GM23248 (cell line): ENCODE results near the gene TOP1. TPM values are rescaled to one million over a fixed set of nuclear protein-coding genes. Genes with fewer than 3 reads are reported as not detected.

Experiments used
- DNase-seq: peaks from one replicate; pipeline ENCODE4 v3.0.0-alpha.2; 2015
- H2AFZ ChIP-seq: fragments of 200-600 bp; sonication (generic); 2 replicates; pipeline ENCODE4 v1.6.1; 2016; ENCODE audit warnings: antibody characterized with exemption
- H3F3A ChIP-seq: fragments of 200-600 bp; sonication (generic); 2 replicates; pipeline ENCODE4 v1.6.1; 2016; ENCODE audit warnings: mild to moderate bottlenecking, antibody characterized with exemption, mixed run types; ENCODE audit not compliant: insufficient read depth
- H3K27ac ChIP-seq: fragments of 200-600 bp; sonication (generic); 2 replicates; pipeline ENCODE4 v1.5.1; 2016; ENCODE audit warnings: mild to moderate bottlenecking
- H3K27me3 ChIP-seq: fragments of 200-600 bp; sonication (generic); replicated peaks from 2 replicates; pipeline ENCODE4 v1.6.1; 2016; ENCODE audit warnings: mild to moderate bottlenecking; ENCODE audit not compliant: insufficient read depth
- H3K36me3 ChIP-seq: fragments of 200-600 bp; sonication (generic); 2 replicates; pipeline ENCODE4 v1.6.1; 2016; ENCODE audit warnings: low read depth, mild to moderate bottlenecking
- H3K4me1 ChIP-seq: fragments of 200-600 bp; sonication (generic); 2 replicates; pipeline ENCODE4 v1.6.1; 2016; ENCODE audit warnings: mild to moderate bottlenecking; ENCODE audit not compliant: insufficient read depth
- H3K4me2 ChIP-seq: fragments of 200-600 bp; sonication (generic); one replicate; pipeline ENCODE4 v1.6.1; 2016; ENCODE audit warnings: mild to moderate bottlenecking; ENCODE audit not compliant: unreplicated experiment
- H3K4me3 ChIP-seq: fragments of 200-600 bp; sonication (generic); 2 replicates; pipeline ENCODE4 v1.5.1; 2016; ENCODE audit warnings: mild to moderate bottlenecking
- H3K79me2 ChIP-seq: fragments of 200-600 bp; sonication (generic); 2 replicates; pipeline ENCODE4 v1.6.1; 2016; ENCODE audit warnings: mild to moderate bottlenecking; ENCODE audit not compliant: insufficient read depth
- H3K9ac ChIP-seq: fragments of 200-600 bp; sonication (generic); 2 replicates; pipeline ENCODE4 v1.6.1; 2016; ENCODE audit warnings: mild to moderate bottlenecking
- H3K9me2 ChIP-seq: fragments of 200-600 bp; sonication (generic); 2 replicates; pipeline ENCODE4 v1.6.1; 2016; ENCODE audit warnings: mixed run types, mild to moderate bottlenecking, moderate library complexity; ENCODE audit not compliant: insufficient read depth
- H3K9me3 ChIP-seq: fragments of 200-600 bp; sonication (generic); one replicate; pipeline ENCODE4 v1.6.1; 2017; ENCODE audit warnings: low read depth
- H4K20me1 ChIP-seq: fragments of 200-600 bp; sonication (generic); 2 replicates; pipeline ENCODE4 v1.6.0; 2016; ENCODE audit not compliant: insufficient read depth
- EZH2 ChIP-seq: fragments of 200-600 bp; sonication (generic); IDR thresholded peaks from 2 replicates; pipeline ENCODE4 v1.6.1; 2018; ENCODE audit warnings: antibody characterized with exemption, mild to moderate bottlenecking; ENCODE audit not compliant: insufficient read depth, poor library complexity, severe bottlenecking
- EZH2phosphoT487 ChIP-seq: fragments of 200-600 bp; sonication (generic); IDR thresholded peaks from 2 replicates; pipeline ENCODE4 v1.6.1; 2018; ENCODE audit warnings: antibody characterized with exemption, moderate library complexity, mild to moderate bottlenecking, low read depth; ENCODE audit not compliant: insufficient read depth
- WGBS, 2 experiments: methylation state at CpG; one replicate each; pipeline ENCODE4 v1.1.6; 2015 to 2017; ENCODE audit warnings: low lambda C conversion rate in 2 of 2, low coverage in 1 of 2; ENCODE audit errors: missing lambda C conversion rate in 2 of 2; 5-methylcytosine and 5-hydroxymethylcytosine counted together
- in situ Hi-C: fragments of 300-500 bp; cut with MboI; formaldehyde crosslinking; loops from 2 replicates; pipeline ENCODE4 v1.15.0; 2020
- polyA plus RNA-seq: library from polyadenylated mRNA; unstranded; fragments of >200 nt; fragmentation: Nextera tagmentation; extraction: Ambion mirVana; gene quantifications from 2 replicates; pipeline ENCODE4 v1.2.1, GENCODE V29; 2016
- total RNA-seq: library from RNA; depleted of rRNA; stranded (reverse); fragments of >200 nt; shearing (Covaris generic); gene quantifications from 2 replicates; pipeline ENCODE4 v1.2.3, GENCODE V29; 2014

Gene TOP1
- total and polyA plus RNA-seq, 2 experiments from 2014 or later = 9.0 to 17.9 TPM

- Histone ChIP-seq H3K9ac (no peak overlapping the region), H3K9me3 (no peaks in the 10 kb centered on the region), H2AFZ (no peak overlapping the region), H3K4me1 (peaks cover 31% of the 10 kb centered on the region), H3K9me2 (no peaks in the 10 kb centered on the region), H3K27ac (no peak overlapping the region), H3K4me2 (no peak overlapping the region), H3F3A (peaks cover 20% of the 10 kb centered on the region), H3K36me3 (no peaks in the 10 kb centered on the region), H3K27me3 (no peaks in the 10 kb centered on the region), H4K20me1 (peaks cover 28% of the 10 kb centered on the region; the same call in 1 of the 2 replicates), H3K79me2 (peaks cover 100% of the 10 kb centered on the region), H3K4me3 (no peak overlapping the region)
- no peak for DNase-seq
- WGBS, 2 experiments = 97 to 98% methylated on average over 9 of the region's 9 CpGs
- TF ChIP-seq EZH2phosphoT487 = no peak
- no peak for TF ChIP-seq EZH2
- in situ Hi-C loops = no loop called here
These were observed 15.9 kb downstream of the TOP1 start for GRCh38 chr20:41044409-41045062.

- no peak for TF ChIP-seq EZH2phosphoT487
- TF ChIP-seq EZH2 = no peak
- no peaks in the 10 kb centered on the region for H3K36me3 ChIP-seq
- H2AFZ ChIP-seq = no peak overlapping the region
- no peak overlapping the region for H3K27ac ChIP-seq
- in situ Hi-C loops = no loop called here
- DNase-seq = no peak
- H3K9ac ChIP-seq = no peak overlapping the region
- H3K27me3 ChIP-seq = no peaks in the 10 kb centered on the region
- peaks cover 100% of the 10 kb centered on the region for H3K79me2 ChIP-seq
- no peak overlapping the region for H3K4me2 ChIP-seq
- no peak overlapping the region for H3K4me3 ChIP-seq
- H3K9me2 ChIP-seq = no peaks in the 10 kb centered on the region
- peaks cover 23% of the 10 kb centered on the region for H3F3A ChIP-seq
- H3K4me1 ChIP-seq = peaks cover 42% of the 10 kb centered on the region
- no peaks in the 10 kb centered on the region for H3K9me3 ChIP-seq
- WGBS, 2 experiments = 93 to 98% methylated on average over 2 of the region's 2 CpGs
- peaks cover 30% of the 10 kb centered on the region; the same call in 1 of the 2 replicates for H4K20me1 ChIP-seq
These were observed 17.0 kb downstream of the TOP1 start for GRCh38 chr20:41045671-41046070.

- Histone ChIP-seq H2AFZ (no peak overlapping the region), H3K27me3 (no peaks in the 10 kb centered on the region), H4K20me1 (peaks cover 37% of the 10 kb centered on the region; the same call in 1 of the 2 replicates), H3K36me3 (no peaks in the 10 kb centered on the region), H3K9me2 (no peaks in the 10 kb centered on the region), H3K4me3 (no peak overlapping the region), H3K9me3 (no peaks in the 10 kb centered on the region), H3F3A (peaks cover 24% of the 10 kb centered on the region), H3K27ac (no peak overlapping the region), H3K4me2 (no peak overlapping the region), H3K79me2 (peaks cover 100% of the 10 kb centered on the region), H3K4me1 (peaks cover 52% of the 10 kb centered on the region), H3K9ac (no peak overlapping the region)
- TF ChIP-seq EZH2 (no peak), EZH2phosphoT487 (no peak)
- 93 to 94% methylated on average over 2 of the region's 2 CpGs for WGBS, 2 experiments
- in situ Hi-C loops = no loop called here
- peak; percentile 56 for DNase-seq
These were observed 18.1 kb downstream of the TOP1 start for GRCh38 chr20:41046716-41047115.

- in situ Hi-C loops = no loop called here
- H3K4me1 ChIP-seq = peaks cover 56% of the 10 kb centered on the region
- WGBS, 2 experiments = 55 to 60% methylated on average over 5 of the region's 5 CpGs
These were observed 18.8 kb downstream of the TOP1 start for GRCh38 chr20:41047279-41047974.

More at GRCh38 chr20:41047279-41047974, 18.8 kb downstream of the TOP1 start:
- peak overlapping the region; percentile 75 for H3K4me3 ChIP-seq
- peaks cover 100% of the 10 kb centered on the region for H3K79me2 ChIP-seq
- H3K9me2 ChIP-seq = no peaks in the 10 kb centered on the region
- no peaks in the 10 kb centered on the region for H3K9me3 ChIP-seq
- H3K36me3 ChIP-seq = no peaks in the 10 kb centered on the region
- H3K27me3 ChIP-seq = no peaks in the 10 kb centered on the region
- H2AFZ ChIP-seq = no peak overlapping the region
- no peak overlapping the region for H3K27ac ChIP-seq
- peaks cover 30% of the 10 kb centered on the region for H3F3A ChIP-seq
- no peak overlapping the region for H3K9ac ChIP-seq
- H3K4me2 ChIP-seq = peak overlapping the region; percentile 94
- H4K20me1 ChIP-seq = peaks cover 42% of the 10 kb centered on the region; the same call in 1 of the 2 replicates
- TF ChIP-seq EZH2phosphoT487 = no peak
- TF ChIP-seq EZH2 = no peak
- DNase-seq = peak; percentile 16
